22Rv1 (cell line): ENCODE results near the gene GCFC2.

Source experiments
- ZFX ChIP-seq: fragments of 450-650 bp; IDR thresholded peaks from 2 replicates; pipeline ENCODE4 v1.6.1; 2017; ENCODE audit warnings: antibody characterized with exemption, borderline replicate concordance
- TF ChIP-seq, protein P1 (sequence below): fragments of 450-650 bp; IDR thresholded peaks from 2 replicates; pipeline ENCODE4 v1.5.1; 2017; ENCODE audit warnings: mild to moderate bottlenecking

GRCh38 chr2:75632813-75633212 lies 77.9 kb downstream of the GCFC2 start:
- TF ChIP-seq, protein P1, sequence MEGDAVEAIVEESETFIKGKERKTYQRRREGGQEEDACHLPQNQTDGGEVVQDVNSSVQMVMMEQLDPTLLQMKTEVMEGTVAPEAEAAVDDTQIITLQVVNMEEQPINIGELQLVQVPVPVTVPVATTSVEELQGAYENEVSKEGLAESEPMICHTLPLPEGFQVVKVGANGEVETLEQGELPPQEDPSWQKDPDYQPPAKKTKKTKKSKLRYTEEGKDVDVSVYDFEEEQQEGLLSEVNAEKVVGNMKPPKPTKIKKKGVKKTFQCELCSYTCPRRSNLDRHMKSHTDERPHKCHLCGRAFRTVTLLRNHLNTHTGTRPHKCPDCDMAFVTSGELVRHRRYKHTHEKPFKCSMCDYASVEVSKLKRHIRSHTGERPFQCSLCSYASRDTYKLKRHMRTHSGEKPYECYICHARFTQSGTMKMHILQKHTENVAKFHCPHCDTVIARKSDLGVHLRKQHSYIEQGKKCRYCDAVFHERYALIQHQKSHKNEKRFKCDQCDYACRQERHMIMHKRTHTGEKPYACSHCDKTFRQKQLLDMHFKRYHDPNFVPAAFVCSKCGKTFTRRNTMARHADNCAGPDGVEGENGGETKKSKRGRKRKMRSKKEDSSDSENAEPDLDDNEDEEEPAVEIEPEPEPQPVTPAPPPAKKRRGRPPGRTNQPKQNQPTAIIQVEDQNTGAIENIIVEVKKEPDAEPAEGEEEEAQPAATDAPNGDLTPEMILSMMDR = no peak
- TF ChIP-seq ZFX = no peak
